HG02763 (cell line): ENCODE measurements around the gene SRP9.

Source experiments
- ATAC-seq: cut with Tn5 transposase; IDR thresholded peaks from one replicate; pipeline ENCODE4 v1.9.1; 2021; ENCODE audit warnings: mild to moderate bottlenecking, moderate library complexity; ENCODE audit not compliant: unreplicated experiment

SRP9 gene

GRCh38 chr1:225777583-225778336 lies at the start of gene SRP9:
TSS of gene SRP9 (plus strand) at chr1:225777826. CDS start at chr1:225777941, 115 bp downstream.
- peak; percentile 99 for ATAC-seq

GRCh38 chr1:225731491-225731890 lies 46.1 kb upstream of the SRP9 start:
- ATAC-seq, result no peak

GRCh38 chr1:225733254-225733653 lies 44.4 kb upstream of the SRP9 start:
- no peak for ATAC-seq

GRCh38 chr1:225735252-225736149 lies 42.1 kb upstream of the SRP9 start:
- no peak for ATAC-seq

GRCh38 chr1:225736437-225737098 lies 41.1 kb upstream of the SRP9 start:
- no peak for ATAC-seq

GRCh38 chr1:225737161-225737560 lies 40.5 kb upstream of the SRP9 start:
- ATAC-seq, result no peak

- ATAC-seq, result no peak
These were observed 39.8 kb upstream of the SRP9 start for GRCh38 chr1:225737866-225738265.

- ATAC-seq, result no peak
These were observed 38.9 kb upstream of the SRP9 start for GRCh38 chr1:225738763-225739162.

- ATAC-seq, result no peak
These were observed 38.0 kb upstream of the SRP9 start for GRCh38 chr1:225739542-225740107.

- ATAC-seq, result no peak
These were observed 32.9 kb upstream of the SRP9 start for GRCh38 chr1:225744745-225745144.

- no peak for ATAC-seq
These were observed 32.4 kb upstream of the SRP9 start for GRCh38 chr1:225745273-225745672.

- no peak for ATAC-seq
These were observed 31.1 kb upstream of the SRP9 start for GRCh38 chr1:225746361-225747179.

- no peak for ATAC-seq
These were observed 30.1 kb upstream of the SRP9 start for GRCh38 chr1:225747566-225747965.

- ATAC-seq, result no peak
These were observed 29.1 kb upstream of the SRP9 start for GRCh38 chr1:225748529-225748928.

GRCh38 chr1:225749706-225750105 lies 27.9 kb upstream of the SRP9 start:
- ATAC-seq, result no peak

- ATAC-seq, result no peak
These were observed 27.2 kb upstream of the SRP9 start for GRCh38 chr1:225750420-225750819.

GRCh38 chr1:225750875-225751824 lies 26.5 kb upstream of the SRP9 start:
- ATAC-seq, result no peak

GRCh38 chr1:225752245-225752644 lies 25.4 kb upstream of the SRP9 start:
- ATAC-seq, result no peak
